Umbilical cord (tissue), 2 donors: ENCODE measurements around the gene IFNB1. TPM values are rescaled to one million over a fixed set of nuclear protein-coding genes. Genes with fewer than 3 reads are reported as not detected.

Source experiments
- DNase-seq: peaks from one replicate; pipeline ENCODE4 v3.0.0-alpha.2; 2015; ENCODE audit warnings: low spot score
- total RNA-seq: library from RNA; depleted of rRNA; stranded (reverse); fragments of >200 nt; gene quantifications from one replicate; pipeline ENCODE4 v1.2.3, GENCODE V29; 2014; ENCODE audit warnings: low replicate concordance; ENCODE audit not compliant: insufficient read depth

IFNB1 gene
- total RNA-seq, 1 donor from 2014 or later, result 5.8 TPM

- DNase-seq, result peak; percentile 97
Observed at GRCh38 chr9:21070171-21070571, 7.6 kb downstream of the IFNB1 start.

GRCh38 chr9:21060919-21061561 is 16.7 kb downstream of the IFNB1 start:
- no peak for DNase-seq

- no peak for DNase-seq
Observed at GRCh38 chr9:21056931-21057330, 20.8 kb downstream of the IFNB1 start.

- no peak for DNase-seq
Observed at GRCh38 chr9:21053851-21054250, 23.9 kb downstream of the IFNB1 start.

- DNase-seq, result no peak
Observed at GRCh38 chr9:21047281-21047691, 30.5 kb downstream of the IFNB1 start.

- no peak for DNase-seq
Observed at GRCh38 chr9:21043841-21044240, 33.9 kb downstream of the IFNB1 start.

GRCh38 chr9:21042466-21042865 is 35.3 kb downstream of the IFNB1 start:
- DNase-seq, result no peak

- DNase-seq, result no peak
Observed at GRCh38 chr9:21039302-21039701, 38.4 kb downstream of the IFNB1 start.

- no peak for DNase-seq
Observed at GRCh38 chr9:21037278-21037677, 40.5 kb downstream of the IFNB1 start.

- DNase-seq, result no peak
Observed at GRCh38 chr9:21031808-21032183, 45.9 kb downstream of the IFNB1 start.

GRCh38 chr9:21031091-21031807 is 46.5 kb downstream of the IFNB1 start, which contains the start of gene HACD4:
TSS of gene HACD4 (minus strand) at chr9:21031640. CDS start at chr9:21031590, 50 bp downstream.
- DNase-seq, result peak; percentile 71

- peak; percentile 55 for DNase-seq
Observed at GRCh38 chr9:21030389-21031035, 47.2 kb downstream of the IFNB1 start.

- no peak for DNase-seq
Observed at GRCh38 chr9:21029661-21030060, 48.1 kb downstream of the IFNB1 start.

GRCh38 chr9:21028466-21028865 is 49.3 kb downstream of the IFNB1 start:
- peak; percentile 9 for DNase-seq

GRCh38 chr9:21027295-21027694 is 50.4 kb downstream of the IFNB1 start:
- DNase-seq, result peak; percentile 23

Other genes with a start within 250 kb of the IFNB1 start
- 8.7 TPM for gene HACD4, start 46.3 kb downstream of the IFNB1 start, total RNA-seq
- 0.48 TPM for gene IFNW1, start 63.9 kb upstream of the IFNB1 start, total RNA-seq
- 18.5 TPM for gene IFNA21, start 88.7 kb upstream of the IFNB1 start, total RNA-seq
- 5.1 TPM for gene IFNA4, start 109.6 kb upstream of the IFNB1 start, total RNA-seq
- 4.8 TPM for gene IFNA7, start 124.3 kb upstream of the IFNB1 start, total RNA-seq
- gene IFNA10, start 129.2 kb upstream of the IFNB1 start, total RNA-seq, result 2.6 TPM
- gene IFNA16, start 139.4 kb upstream of the IFNB1 start, total RNA-seq, result 0.72 TPM
- gene IFNA17, start 150.3 kb upstream of the IFNB1 start, total RNA-seq, result 3.1 TPM
- gene IFNA14, start 162.1 kb upstream of the IFNB1 start, total RNA-seq, result 3.1 TPM
- not detected for gene IFNA5, start 227.4 kb upstream of the IFNB1 start, total RNA-seq